PC-9 (cell line): ENCODE results near the gene MYO16.

Source experiments
- EZH2 ChIP-seq: fragments of 200-600 bp; sonication (generic); IDR thresholded peaks from 2 replicates; pipeline ENCODE4 v1.8.0; 2017; ENCODE audit warnings: antibody characterized with exemption, low read depth
- TF ChIP-seq, protein P1 (sequence below): fragments of 200-600 bp; sonication (generic); conservative IDR thresholded peaks from 2 replicates; pipeline ENCODE4 v1.6.1; 2017; ENCODE audit warnings: mixed run types, antibody characterized with exemption, mild to moderate bottlenecking, moderate library complexity

DNA sequence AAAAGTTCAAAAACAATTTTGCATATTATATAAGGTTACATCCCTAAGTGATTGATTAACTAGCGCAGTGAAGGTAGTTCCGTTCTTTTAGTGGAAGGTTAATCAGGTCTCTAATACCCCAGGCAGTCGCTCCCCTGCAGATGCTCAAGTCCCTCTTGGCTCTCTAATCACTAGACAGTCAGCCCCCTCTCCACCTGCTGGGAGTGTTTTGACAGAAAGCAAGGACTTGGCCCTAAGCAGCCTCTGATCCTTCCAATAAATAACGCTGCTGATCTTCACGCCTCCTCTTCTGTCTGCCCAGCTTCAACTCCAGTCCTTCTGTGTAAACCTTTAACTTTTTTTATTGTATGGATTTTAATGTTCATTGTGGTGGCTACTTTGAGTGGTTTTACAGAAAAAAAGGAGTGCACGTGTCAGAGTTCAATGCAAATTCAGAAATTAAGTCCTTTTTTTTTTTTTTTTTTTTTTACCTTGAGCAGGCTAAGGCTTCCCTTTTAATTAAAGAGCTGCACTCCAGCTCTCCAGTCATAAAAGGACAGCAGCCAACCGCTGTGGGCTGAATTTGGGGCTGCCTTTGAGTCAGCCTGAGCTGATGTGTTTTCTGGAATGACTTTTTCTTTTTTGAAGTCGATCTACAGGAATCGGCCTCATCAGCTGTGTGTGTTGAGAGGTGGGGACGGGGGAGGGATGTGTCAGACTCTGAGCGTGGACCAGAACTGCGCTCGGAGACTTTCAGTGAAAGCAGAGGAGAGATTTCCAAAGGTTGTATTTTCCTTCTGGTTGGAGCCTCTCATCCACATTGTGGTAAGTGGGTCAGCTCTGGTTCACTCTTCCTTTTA lies 33.8 kb upstream of the MYO16 start:
- TF ChIP-seq, protein P1, sequence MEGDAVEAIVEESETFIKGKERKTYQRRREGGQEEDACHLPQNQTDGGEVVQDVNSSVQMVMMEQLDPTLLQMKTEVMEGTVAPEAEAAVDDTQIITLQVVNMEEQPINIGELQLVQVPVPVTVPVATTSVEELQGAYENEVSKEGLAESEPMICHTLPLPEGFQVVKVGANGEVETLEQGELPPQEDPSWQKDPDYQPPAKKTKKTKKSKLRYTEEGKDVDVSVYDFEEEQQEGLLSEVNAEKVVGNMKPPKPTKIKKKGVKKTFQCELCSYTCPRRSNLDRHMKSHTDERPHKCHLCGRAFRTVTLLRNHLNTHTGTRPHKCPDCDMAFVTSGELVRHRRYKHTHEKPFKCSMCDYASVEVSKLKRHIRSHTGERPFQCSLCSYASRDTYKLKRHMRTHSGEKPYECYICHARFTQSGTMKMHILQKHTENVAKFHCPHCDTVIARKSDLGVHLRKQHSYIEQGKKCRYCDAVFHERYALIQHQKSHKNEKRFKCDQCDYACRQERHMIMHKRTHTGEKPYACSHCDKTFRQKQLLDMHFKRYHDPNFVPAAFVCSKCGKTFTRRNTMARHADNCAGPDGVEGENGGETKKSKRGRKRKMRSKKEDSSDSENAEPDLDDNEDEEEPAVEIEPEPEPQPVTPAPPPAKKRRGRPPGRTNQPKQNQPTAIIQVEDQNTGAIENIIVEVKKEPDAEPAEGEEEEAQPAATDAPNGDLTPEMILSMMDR, result no peak
- no peak for TF ChIP-seq EZH2
